HepG2 (cell line): Measurements from ENCODE around the gene ARL6. TPM values are rescaled to one million over a fixed set of nuclear protein-coding genes. Genes with fewer than 3 reads are reported as not detected.

Experiments
- DDIT3 ChIP-seq: sonication (generic); formaldehyde crosslinking; IDR thresholded peaks from 2 replicates; pipeline ENCODE4 v1.4.0; 2020; ENCODE audit warnings: mild to moderate bottlenecking, missing genetic modification reagents
- DR1 ChIP-seq: sonication (generic); formaldehyde crosslinking; IDR thresholded peaks from 2 replicates; pipeline ENCODE4 v1.8.0; 2021; ENCODE audit warnings: mild to moderate bottlenecking, missing genetic modification reagents, inconsistent platforms
- HDAC6 ChIP-seq: fragments of 200-600 bp; sonication (generic); IDR thresholded peaks from 2 replicates; pipeline ENCODE4 v1.7.0; 2017; ENCODE audit warnings: mild to moderate bottlenecking, antibody characterized with exemption, low read length, low read depth
- HMG20B ChIP-seq: conservative IDR thresholded peaks from 2 replicates; pipeline ENCODE4 v1.6.1; 2016; ENCODE audit warnings: missing genetic modification reagents, missing compliant biosample characterization
- HNRNPK ChIP-seq: fragments of 200-400 bp; formaldehyde crosslinking; IDR thresholded peaks from 2 replicates; pipeline ENCODE4 v1.6.1; 2018; ENCODE audit warnings: low read length, low read depth, moderate library complexity, mild to moderate bottlenecking; ENCODE audit not compliant: poor library complexity, severe bottlenecking
- NR0B2 ChIP-seq: sonication (generic); formaldehyde crosslinking; IDR thresholded peaks from 2 replicates; pipeline ENCODE4 v1.4.0; 2020; ENCODE audit warnings: mild to moderate bottlenecking, missing genetic modification reagents
- SAFB2 ChIP-seq: sonication (generic); formaldehyde crosslinking; IDR thresholded peaks from 2 replicates; pipeline ENCODE4 v1.5.1; 2020; ENCODE audit warnings: missing genetic modification reagents, low read depth, mild to moderate bottlenecking, borderline replicate concordance
- TCF7 ChIP-seq: sonication (generic); IDR thresholded peaks from 2 replicates; pipeline ENCODE4 v1.6.1; 2016; ENCODE audit warnings: antibody characterized with exemption, low read depth
- THAP9 ChIP-seq: sonication (generic); formaldehyde crosslinking; IDR thresholded peaks from 2 replicates; pipeline ENCODE4; 2020; ENCODE audit warnings: missing genetic modification reagents, mild to moderate bottlenecking, borderline replicate concordance
- TMF1 ChIP-seq: sonication (generic); formaldehyde crosslinking; IDR thresholded peaks from 2 replicates; pipeline ENCODE4 v1.8.1; 2022; ENCODE audit warnings: low read depth, missing genetic modification reagents
- ZBTB4 ChIP-seq: sonication (generic); formaldehyde crosslinking; IDR thresholded peaks from 2 replicates; pipeline ENCODE4 v1.4.0; 2020; ENCODE audit warnings: missing genetic modification reagents, mild to moderate bottlenecking, borderline replicate concordance
- ZFP36 ChIP-seq: fragments of 150-350 bp; IDR thresholded peaks from 2 replicates; pipeline ENCODE4 v1.6.1; 2018; ENCODE audit warnings: borderline replicate concordance, low read length, low read depth; ENCODE audit not compliant: partially characterized antibody
- ZFP91 ChIP-seq: sonication (generic); formaldehyde crosslinking; IDR thresholded peaks from 2 replicates; pipeline ENCODE4 v1.9.0; 2022; ENCODE audit warnings: missing genetic modification reagents, mild to moderate bottlenecking, borderline replicate concordance
- ZMYM2 ChIP-seq: sonication (generic); formaldehyde crosslinking; IDR thresholded peaks from 2 replicates; pipeline ENCODE4 v1.8.0; 2022; ENCODE audit warnings: mild to moderate bottlenecking, missing genetic modification reagents
- ZNF296 ChIP-seq: sonication (generic); formaldehyde crosslinking; conservative IDR thresholded peaks from 2 replicates; pipeline ENCODE4 v1.5.0; 2020; ENCODE audit warnings: mild to moderate bottlenecking, missing genetic modification reagents
- ZNF383 ChIP-seq: sonication (generic); formaldehyde crosslinking; IDR thresholded peaks from 2 replicates; pipeline ENCODE4 v1.4.0; 2020; ENCODE audit warnings: missing genetic modification reagents, mild to moderate bottlenecking, borderline replicate concordance
- ZNF44 ChIP-seq: sonication (generic); formaldehyde crosslinking; IDR thresholded peaks from 2 replicates; pipeline ENCODE4 v1.5.1; 2020; ENCODE audit warnings: mild to moderate bottlenecking, missing genetic modification reagents
- ZNF598 ChIP-seq: sonication (generic); formaldehyde crosslinking; IDR thresholded peaks from 2 replicates; pipeline ENCODE4 v1.5.1; 2020; ENCODE audit warnings: mild to moderate bottlenecking, missing genetic modification reagents, borderline replicate concordance
- ZNF639 ChIP-seq: conservative IDR thresholded peaks from 2 replicates; pipeline ENCODE4 v1.6.1; 2018; ENCODE audit warnings: missing genetic modification reagents
- ZNF7 ChIP-seq: IDR thresholded peaks from 2 replicates; pipeline ENCODE4 v1.6.1; 2016; ENCODE audit warnings: missing biosample characterization, missing genetic modification reagents
- polyA plus RNA-seq, 8 experiments: library from polyadenylated mRNA; depleted of rRNA in 3 of 8; stranded (reverse) in 7 of 8; unstranded in 1 of 8; fragments of >200 nt; fragmentation: Illumina TruSeq in 4 of 8; extraction: Trizol in 4 of 8; gene quantifications; 2 replicates each; pipeline versions ENCODE4 v1.2.1 to v1.2.3, GENCODE V29; 2011 to 2016; ENCODE audit warnings: low read depth in 4 of 8, missing spikeins in 1 of 8, mixed read lengths in 1 of 8; ENCODE audit not compliant: insufficient read depth in 1 of 8
- total RNA-seq, 5 experiments: library from RNA; depleted of rRNA; stranded (reverse); fragments of >200 nt; fragmentation: Illumina TruSeq; extraction: Trizol; gene quantifications; 2 replicates each; pipeline ENCODE4 v1.2.3, GENCODE V29; 2016; ENCODE audit warnings: low read depth in 1 of 5

The ARL6 gene
- total and polyA plus RNA-seq, 2 of the 13 experiments (the other 11 are each of a cell fraction or from before 2014, with no cell fraction given), result 1.3 to 3.7 TPM

GRCh38 chr3:97822359-97822775 lies 57.8 kb downstream of the ARL6 start (continued):
- TF ChIP-seq HNRNPK, result no peak
- TF ChIP-seq ZNF383 (CRISPR knock-in tag), result no peak
- TF ChIP-seq ZNF598, result peak; percentile 55; the same call in 1 of the 2 replicates
- 0 out of 2 replicates have a peak, but pooled peaks have one; percentile 25 for TF ChIP-seq ZFP91 (CRISPR knock-in tag)
- TF ChIP-seq ZNF296 (CRISPR knock-in tag), result no peak
- no peak for TF ChIP-seq ZMYM2 (CRISPR knock-in tag)
- TF ChIP-seq HMG20B (CRISPR knock-in tag), result no peak
- TF ChIP-seq NR0B2 (CRISPR knock-in tag), result peak; percentile 10; the same call in 1 of the 2 replicates
- no peak for TF ChIP-seq DDIT3 (CRISPR knock-in tag)
- TF ChIP-seq ZBTB4, result no peak
- TF ChIP-seq ZNF639 (CRISPR knock-in tag), result no peak; the same call in 1 of the 2 replicates
- 0 out of 2 replicates have a peak, but pooled peaks have one; percentile 17 for TF ChIP-seq THAP9
- TF ChIP-seq ZNF7, result no peak
- no peak for TF ChIP-seq TCF7
- no peak for TF ChIP-seq DR1
- TF ChIP-seq TMF1 (CRISPR knock-in tag), result no peak
- no peak for TF ChIP-seq HDAC6
- TF ChIP-seq ZNF44, result no peak
- 0 out of 2 replicates have a peak, but pooled peaks have one; percentile 3 for TF ChIP-seq SAFB2 (CRISPR knock-in tag)
- no peak for TF ChIP-seq ZFP36
